ENCODE results near the gene RCBTB1. TPM values are rescaled to one million over a fixed set of nuclear protein-coding genes. Genes with fewer than 3 reads are reported as not detected.

The RCBTB1 gene
- total and polyA plus RNA-seq, 10 of the 15 experiments (the other 5 are each of a cell fraction or from before 2014, with no cell fraction given): 5.1 to 13.5 (median 11.2) TPM

- Histone ChIP-seq H3K27ac (ENCODE audit: control insufficient read depth, insufficient read depth) (no peak overlapping the region), H3K36me3 (ENCODE audit: control insufficient read depth in 2 of 2, insufficient read depth in 2 of 2, low read length in 1 of 2) (peaks cover 0 to 9% of the 10 kb centered on the region in 2 experiments; a peak in 1 of 4 replicates), H3K9me3 (replicated peaks; ENCODE audit: control insufficient read depth, insufficient read depth, low read length) (no peaks in the 10 kb centered on the region; the same call in 2 of the 3 replicates), H3K4me3 (no peak overlapping the region), H3K27me3 (replicated peaks in 1 of 2; ENCODE audit: control insufficient read depth in 2 of 2, insufficient read depth in 2 of 2, low read length in 1 of 2) (no peaks in the 10 kb centered on the region), H2AFZ (ENCODE audit: control insufficient read depth, low read depth, low read length) (no peak overlapping the region), H3K9ac (ENCODE audit: control insufficient read depth, insufficient read depth, low read length) (no peak overlapping the region), H4K20me1 (ENCODE audit: control insufficient read depth, insufficient read depth) (no peaks in the 10 kb centered on the region), H3K4me1 (ENCODE audit: control insufficient read depth, insufficient read depth, low read length) (no peaks in the 10 kb centered on the region; the same call in 1 of the 2 replicates), H3K4me2 (ENCODE audit: control insufficient read depth, insufficient read depth) (no peak overlapping the region), H3K79me2 (ENCODE audit: control insufficient read depth, insufficient read depth, low read length) (peaks cover 3% of the 10 kb centered on the region)
- WGBS (ENCODE audit: insufficient coverage, insufficient replicate concordance, low lambda C conversion rate, missing lambda C conversion rate): 89% methylated on average over 9 of the region's 9 CpGs
- BruUV-seq (replicated peaks): no TSS peak
- no peak for DNase-seq (ENCODE audit: low read depth, low spot score)
- no peak for ATAC-seq
- ChIA-PET SMC1A (ENCODE audit: uncharacterized antibody, unreplicated experiment) (no interaction called here), POLR2A (no interaction called here), CTCF (interaction anchor here (1.3 kb wide), 1 partner anchor 104 kb away, joined by 3 read pairs; no protein-coding TSS in a partner anchor), RAD21 (ENCODE audit: unreplicated experiment) (no interaction called here)
- no peak for FAIRE-seq
- TF ChIP-seq FOS (IDR thresholded peaks at IDR 0.05; ENCODE audit: borderline replicate concordance, extremely low read depth, insufficient read length) (no peak), NBN (IDR thresholded peaks at IDR 0.05) (no peak), IRF5 (IDR thresholded peaks at IDR 0.05; ENCODE audit: borderline replicate concordance) (no peak), ZNF622 (IDR thresholded peaks at IDR 0.05) (no peak), SMARCA5 (IDR thresholded peaks at IDR 0.05) (no peak), POLR2A (IDR thresholded peaks at IDR 0.05; ENCODE audit: low read depth, low read length) (no peak), NFYB (IDR thresholded peaks at IDR 0.05; ENCODE audit: insufficient read depth, low read depth, low read length) (no peak), RBBP5 (conservative IDR thresholded peaks at IDR 0.05) (no peak), NRF1 (conservative IDR thresholded peaks at IDR 0.05; ENCODE audit: low read depth, low read length) (no peak), BCLAF1 (IDR thresholded peaks at IDR 0.05) (no peak), EGR1 (IDR thresholded peaks at IDR 0.05; ENCODE audit: borderline replicate concordance in 1 of 2, low read depth in 2 of 2, low read length in 2 of 2) (no peak), DPF2 (IDR thresholded peaks at IDR 0.05) (no peak), BMI1 (IDR thresholded peaks at IDR 0.05; ENCODE audit: borderline replicate concordance) (no peak), SIN3A (IDR thresholded peaks at IDR 0.05; ENCODE audit: low read depth, low read length) (no peak), RB1 (IDR thresholded peaks at IDR 0.05; ENCODE audit: borderline replicate concordance) (no peak), SMAD5 (IDR thresholded peaks at IDR 0.05; ENCODE audit: low read depth) (no peak), NR2C2 (IDR thresholded peaks at IDR 0.05; ENCODE audit: borderline replicate concordance, control insufficient read depth, insufficient read length, low read depth) (no peak), NKRF (conservative IDR thresholded peaks at IDR 0.05) (no peak), KAT2A (conservative IDR thresholded peaks at IDR 0.05; ENCODE audit: control insufficient read depth, low read depth, low read length) (no peak)
- intact Hi-C loops (cut with micrococcal nuclease; ENCODE audit: unreplicated experiment) (no loop called here), in situ Hi-C loops (cut with MboI) (no loop called here)
Measured at GRCh38 chr13:49502954-49503353, 82.4 kb downstream of the RCBTB1 start.

All from GM12878 (cell line).